ENCODE data around the gene HPS4. TPM values are rescaled to one million over a fixed set of nuclear protein-coding genes. Genes with fewer than 3 reads are reported as not detected.

HPS4 gene
- total and polyA plus RNA-seq, 9 donors = 18.9 to 37.8 (median 32.5) TPM

GRCh38 chr22:26430600-26430999 is 53.0 kb downstream of the HPS4 start:
- H3K4me3 ChIP-seq = no peak overlapping the region
- no peaks in the 10 kb centered on the region for H3K36me3 ChIP-seq
- H3K9me3 ChIP-seq = no peaks in the 10 kb centered on the region
- no peak for DNase-seq
- peaks cover 8% of the 10 kb centered on the region for H3K4me1 ChIP-seq (ENCODE audit: insufficient read depth)
- 78 to 85% (median 82%) methylated on average over 2 of the region's 2 CpGs for WGBS, 3 donors
- no peaks in the 10 kb centered on the region for H3K27me3 ChIP-seq
- intact Hi-C loops (cut with DNase I) = no loop called here
- no peak for TF ChIP-seq POLR2A (IDR thresholded peaks at IDR 0.05)
- TF ChIP-seq CTCF (IDR thresholded peaks at IDR 0.05) = no peak
- no peak for TF ChIP-seq EP300 (IDR thresholded peaks at IDR 0.05)
- no peak overlapping the region for H3K27ac ChIP-seq

- intact Hi-C loops (cut with DNase I) = no loop called here
- TF ChIP-seq POLR2A (IDR thresholded peaks at IDR 0.05) (no peak), EP300 (IDR thresholded peaks at IDR 0.05) (no peak), CTCF (IDR thresholded peaks at IDR 0.05) (no peak)
- H3K4me3 ChIP-seq = peak overlapping the region; percentile 38
- H3K27me3 ChIP-seq = no peaks in the 10 kb centered on the region
- H3K27ac ChIP-seq = no peak overlapping the region
- DNase-seq = no peak
- no peaks in the 10 kb centered on the region for H3K9me3 ChIP-seq
- H3K36me3 ChIP-seq = no peaks in the 10 kb centered on the region
- peaks cover 8% of the 10 kb centered on the region for H3K4me1 ChIP-seq (ENCODE audit: insufficient read depth)
- WGBS, 3 donors = 5 to 9% (median 7%) methylated on average over 34 to 50 of the region's 50 CpGs
Observed at GRCh38 chr22:26429458-26430286, 53.9 kb downstream of the HPS4 start.

- DNase-seq = peak; percentile 36 to 75 (median 61)
- TF ChIP-seq CTCF (IDR thresholded peaks at IDR 0.05) = no peak
- no peak for TF ChIP-seq POLR2A (IDR thresholded peaks at IDR 0.05)
- no peak for TF ChIP-seq EP300 (IDR thresholded peaks at IDR 0.05)
- no peaks in the 10 kb centered on the region for H3K9me3 ChIP-seq
- H3K27ac ChIP-seq = no peak within 1 kb of the TSS
- H3K4me3 ChIP-seq = peak within 1 kb of the TSS; percentile 38
- H3K36me3 ChIP-seq = no peaks in the 10 kb centered on the region
- intact Hi-C loops (cut with DNase I) = no loop called here
- H3K4me1 ChIP-seq (ENCODE audit: insufficient read depth) = peaks cover 8% of the 10 kb centered on the region
- WGBS, 3 donors = 0 to 1% (median 1%) methylated on average over 60 to 96 of the region's 96 CpGs
- H3K27me3 ChIP-seq = no peaks in the 10 kb centered on the region
Observed at GRCh38 chr22:26428515-26429457, 54.8 kb downstream of the HPS4 start, which contains the start of gene ASPHD2. ASPHD2 (plus strand) TSS chr22:26429260; CDS start chr22:26433616, 4,356 bp downstream.

GRCh38 chr22:26426924-26427323 is 56.7 kb downstream of the HPS4 start:
- TF ChIP-seq CTCF (IDR thresholded peaks at IDR 0.05) = no peak
- no peak for TF ChIP-seq EP300 (IDR thresholded peaks at IDR 0.05)
- TF ChIP-seq POLR2A (IDR thresholded peaks at IDR 0.05) = no peak
- Histone ChIP-seq H3K9me3 (peaks cover 0 to 3% of the 10 kb centered on the region in 2 donors), H3K4me3 (no peak overlapping the region), H3K4me1 (ENCODE audit: insufficient read depth) (peaks cover 8% of the 10 kb centered on the region), H3K36me3 (no peaks in the 10 kb centered on the region), H3K27me3 (no peaks in the 10 kb centered on the region), H3K27ac (no peak overlapping the region)
- DNase-seq = no peak
- intact Hi-C loops (cut with DNase I) = no loop called here
